Measurements from ENCODE around the gene SDHB. TPM values are rescaled to one million over a fixed set of nuclear protein-coding genes. Genes with fewer than 3 reads are reported as not detected.
A peak's percentile ranks its signal among the peaks of the same experiment; 100 is the strongest.

The SDHB gene
- total and polyA plus RNA-seq, 2 of the 8 experiments (the other 6 are each of a cell fraction or from before 2014, with no cell fraction given), result 84.0 to 98.7 TPM

DNA sequence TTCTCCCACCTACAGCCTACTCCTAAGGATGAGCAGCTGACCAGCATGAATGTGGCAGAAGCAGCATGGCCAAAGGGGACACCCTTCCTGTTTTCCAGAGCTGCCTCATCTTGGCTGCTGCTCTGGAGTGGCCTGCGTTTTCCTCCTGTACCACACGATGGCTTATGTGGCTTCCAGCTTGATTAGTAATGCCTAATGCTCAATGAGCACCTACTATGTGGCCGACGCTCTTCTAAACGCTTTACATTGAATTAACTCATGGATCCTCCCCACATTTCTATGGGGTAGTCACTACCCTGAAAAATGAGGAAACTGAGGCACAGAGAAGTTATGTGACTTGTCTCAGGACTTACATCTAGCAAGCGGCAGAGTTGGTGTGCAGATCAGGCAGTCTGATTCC is 18.0 kb upstream of the SDHB start:
- Histone ChIP-seq H3K4me1 (replicated peaks in 1 of 4; ENCODE audit: control insufficient read depth in 3 of 4, insufficient read depth in 4 of 4, low read length in 3 of 4) (no peaks in the 10 kb centered on the region), H3K4me3 (ENCODE audit: extremely low read depth in 1 of 4, insufficient read depth in 2 of 4, low read depth in 3 of 4, low read length in 4 of 4) (no peak overlapping the region), H2AFZ (ENCODE audit: low read length) (no peak overlapping the region), H3K23ac (ENCODE audit: insufficient read length) (no peak overlapping the region), H2AK5ac (ENCODE audit: low read depth, low read length) (no peak overlapping the region), H2BK5ac (ENCODE audit: low read depth, low read length) (no peak overlapping the region), H2BK15ac (ENCODE audit: low read length) (no peak overlapping the region), H3K56ac (replicated peaks; ENCODE audit: insufficient read length, low read depth, low read length) (no peak overlapping the region), H3K14ac (ENCODE audit: insufficient read length) (no peak overlapping the region), H4K20me1 (replicated peaks in 1 of 2; ENCODE audit: control insufficient read depth in 1 of 2, insufficient read depth in 2 of 2, low read length in 2 of 2) (no peaks in the 10 kb centered on the region), H3K79me2 (ENCODE audit: control insufficient read depth in 1 of 2, insufficient read depth in 2 of 2, low read length in 2 of 2) (no peaks in the 10 kb centered on the region), H3K4ac (replicated peaks; ENCODE audit: insufficient read length, low read depth, low read length) (no peak overlapping the region), H3K9ac (replicated peaks in 1 of 4; ENCODE audit: extremely low read depth in 1 of 4, low read depth in 3 of 4, low read length in 3 of 4) (no peak overlapping the region), H4K91ac (replicated peaks; ENCODE audit: insufficient read length, low read length) (peak overlapping the region; percentile 42), H2BK20ac (ENCODE audit: low read length) (no peak overlapping the region), H3K18ac (ENCODE audit: extremely low read depth, low read length) (no peak overlapping the region), H4K5ac (ENCODE audit: insufficient read length, low read depth, low read length) (no peak overlapping the region), H3K27me3 (replicated peaks in 1 of 4; ENCODE audit: control insufficient read depth in 3 of 4, extremely low read depth in 1 of 4, insufficient read depth in 3 of 4, low read length in 3 of 4) (no peaks in the 10 kb centered on the region), H3K79me1 (ENCODE audit: low read depth, low read length) (no peaks in the 10 kb centered on the region), H3K27ac (ENCODE audit: low read depth, low read length) (no peak overlapping the region), H3K23me2 (ENCODE audit: low read depth, low read length) (no peaks in the 10 kb centered on the region), H3K36me3 (ENCODE audit: control insufficient read depth in 2 of 4, insufficient read depth in 4 of 4, low read length in 3 of 4) (no peaks in the 10 kb centered on the region), H3K9me3 (ENCODE audit: insufficient read depth in 2 of 2, low read depth in 1 of 2, low read length in 1 of 2) (no peaks in the 10 kb centered on the region), H2BK120ac (replicated peaks; ENCODE audit: low read depth, low read length) (no peak overlapping the region), H3K4me2 (ENCODE audit: insufficient read depth in 1 of 2, low read depth in 2 of 2, low read length in 2 of 2) (no peak overlapping the region), H2BK12ac (ENCODE audit: low read depth, low read length) (no peak overlapping the region), H4K8ac (ENCODE audit: extremely low read depth, insufficient read depth, low read length) (no peak overlapping the region)
- ChIA-PET POLR2A (ENCODE audit: partially characterized antibody) (no interaction called here), CTCF (ENCODE audit: partially characterized antibody) (interaction anchor here (0.6 to 2.6 kb wide), 3 partner anchors 9 to 299 kb away, joined by 3 to 12 read pairs (median 3); no protein-coding TSS in a partner anchor)
- no peak for FAIRE-seq
- DNase-seq (ENCODE audit: low read depth in 1 of 2, low spot score in 2 of 2), result no peak
- 73% methylated on average over 6 of the region's 6 CpGs; no CpG with 5 or more reads in 1 of the 2 experiments for WGBS, 2 experiments (ENCODE audit: extremely low coverage in 1 of 2, insufficient coverage in 1 of 2, insufficient read length in 1 of 2, insufficient replicate concordance in 2 of 2, low coverage in 1 of 2, low lambda C conversion rate in 2 of 2, missing lambda C conversion rate in 1 of 2)
- no peak for TF ChIP-seq CBX5 (IDR thresholded peaks at IDR 0.05; ENCODE audit: low read depth, low read length)
- no peak for TF ChIP-seq CHD2 (IDR thresholded peaks at IDR 0.05; ENCODE audit: low read length)
- no peak for TF ChIP-seq TBP (IDR thresholded peaks at IDR 0.05; ENCODE audit: low read depth, low read length)
- TF ChIP-seq GTF2F1 (IDR thresholded peaks at IDR 0.05; ENCODE audit: borderline replicate concordance, low read depth, low read length), result no peak
- no peak for TF ChIP-seq RAD21 (IDR thresholded peaks at IDR 0.05 in 1 of 2, conservative IDR thresholded peaks at IDR 0.05 in 1 of 2; ENCODE audit: low read depth in 2 of 2, low read length in 2 of 2)
- TF ChIP-seq ZNF274 (IDR thresholded peaks at IDR 0.05; ENCODE audit: borderline replicate concordance, extremely low read depth, low read length), result no peak
- no peak for TF ChIP-seq KDM5A (IDR thresholded peaks at IDR 0.05; ENCODE audit: low read length)
- TF ChIP-seq SP4 (IDR thresholded peaks at IDR 0.05; ENCODE audit: low read length), result no peak
- TF ChIP-seq CEBPB (IDR thresholded peaks at IDR 0.05; ENCODE audit: low read depth, low read length), result no peak
- no peak for TF ChIP-seq HDAC6 (IDR thresholded peaks at IDR 0.05; ENCODE audit: low read depth, low read length)
- TF ChIP-seq BACH1 (IDR thresholded peaks at IDR 0.05; ENCODE audit: low read length), result no peak
- TF ChIP-seq POLR2AphosphoS5 (IDR thresholded peaks at IDR 0.05; ENCODE audit: low read depth, low read length), result no peak
- no peak for TF ChIP-seq SIX5 (IDR thresholded peaks at IDR 0.05; ENCODE audit: low read depth, low read length)
- TF ChIP-seq KDM1A (IDR thresholded peaks at IDR 0.05; ENCODE audit: borderline replicate concordance, low read length), result no peak
- TF ChIP-seq FOSL1 (IDR thresholded peaks at IDR 0.05; ENCODE audit: insufficient read depth, low read depth, low read length), result no peak
- TF ChIP-seq SIN3A (conservative IDR thresholded peaks at IDR 0.05 in 1 of 2, IDR thresholded peaks at IDR 0.05 in 1 of 2; ENCODE audit: low read depth in 1 of 2, low read length in 2 of 2), result no peak
